Thoracic aorta (tissue), 2 donors: ENCODE data around the gene IQCE. TPM values are rescaled to one million over a fixed set of nuclear protein-coding genes. Genes with fewer than 3 reads are reported as not detected.

Source experiments
- ATAC-seq: fragments of 150-250 bp; one replicate; pipeline ENCODE4 v1.8.0; 2017; ENCODE audit warnings: low read depth; ENCODE audit not compliant: insufficient number of reproducible peaks, low FRiP score
- DNase-seq: peaks from one replicate; pipeline ENCODE4 v3.0.0-alpha.2; 2020; ENCODE audit warnings: low spot score
- H3K27ac ChIP-seq, 2 donors: fragments of 200-600 bp; sonication (generic); 1 replicate in 1 of 2; 2 replicates in 1 of 2; pipeline ENCODE4 v1.5.1; 2016; ENCODE audit warnings: mild to moderate bottlenecking in 2 of 2, moderate library complexity in 2 of 2
- H3K27me3 ChIP-seq: fragments of 200-600 bp; sonication (generic); replicated peaks from 2 replicates; pipeline ENCODE4 v1.6.0; 2016; ENCODE audit warnings: mild to moderate bottlenecking; ENCODE audit not compliant: insufficient read depth
- H3K36me3 ChIP-seq: fragments of 200-600 bp; sonication (generic); one replicate; pipeline ENCODE4 v1.5.1; 2016
- H3K4me1 ChIP-seq, 2 donors: fragments of 200-600 bp; sonication (generic); 1 replicate in 1 of 2; 2 replicates in 1 of 2; pipeline versions ENCODE4 v1.5.1 to v1.6.0; 2016; ENCODE audit warnings: low read depth in 2 of 2, mild to moderate bottlenecking in 1 of 2; ENCODE audit not compliant: control insufficient read depth in 1 of 2
- H3K4me3 ChIP-seq: fragments of 200-600 bp; sonication (generic); 2 replicates; pipeline ENCODE4 v1.5.1; 2016; ENCODE audit warnings: mild to moderate bottlenecking
- H3K9me3 ChIP-seq: fragments of 200-600 bp; sonication (generic); 2 replicates; pipeline ENCODE4 v1.5.1; 2016
- total RNA-seq, 2 donors: library from RNA; depleted of rRNA; stranded (reverse); fragments of >200 nt; gene quantifications; one replicate each; pipeline versions ENCODE4 v1.1.0 to v1.2.3, GENCODE V29; 2016
- TF ChIP-seq, protein P1 (sequence below): fragments of 200-600 bp; sonication (generic); IDR thresholded peaks from one replicate; pipeline ENCODE4 v1.5.1; 2019; ENCODE audit warnings: antibody characterized with exemption

IQCE gene
- total RNA-seq, 2 donors from 2014 or later, result 10.6 to 40.1 TPM

DNA sequence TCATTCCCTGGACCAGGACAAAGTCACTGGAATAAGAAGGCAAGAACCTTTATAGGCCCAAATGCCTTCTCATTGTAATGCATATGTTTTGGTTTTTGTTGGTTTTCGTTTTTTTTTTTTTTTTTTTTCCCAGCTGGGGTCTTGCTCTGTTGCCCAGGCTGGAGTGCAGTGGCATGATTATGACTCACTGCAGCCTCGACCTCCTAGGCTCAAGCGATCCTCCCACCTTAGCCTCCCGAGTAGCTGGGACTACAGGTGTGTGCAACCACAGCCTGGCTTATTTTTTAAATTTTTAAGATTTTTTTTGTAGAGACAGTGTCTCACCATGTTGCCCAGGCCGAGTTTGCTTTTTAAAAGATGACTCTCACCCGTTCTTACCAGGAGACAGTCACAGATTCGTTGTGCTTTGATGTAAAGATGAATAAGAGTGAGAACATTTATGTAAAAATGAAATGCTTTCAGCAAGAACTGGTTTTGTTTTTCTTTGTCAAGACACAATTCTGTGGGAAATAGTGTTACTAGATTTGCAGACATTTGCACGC lies 7.6 kb downstream of the IQCE start:
- peaks cover 0 to 6% of the 10 kb centered on the region in 2 donors for H3K4me1 ChIP-seq
- H3K27me3 ChIP-seq, result no peaks in the 10 kb centered on the region
- DNase-seq (no peak), ATAC-seq (no peak)
- H3K36me3 ChIP-seq, result no peaks in the 10 kb centered on the region
- H3K4me3 ChIP-seq, result no peak overlapping the region
- TF ChIP-seq, protein P1, sequence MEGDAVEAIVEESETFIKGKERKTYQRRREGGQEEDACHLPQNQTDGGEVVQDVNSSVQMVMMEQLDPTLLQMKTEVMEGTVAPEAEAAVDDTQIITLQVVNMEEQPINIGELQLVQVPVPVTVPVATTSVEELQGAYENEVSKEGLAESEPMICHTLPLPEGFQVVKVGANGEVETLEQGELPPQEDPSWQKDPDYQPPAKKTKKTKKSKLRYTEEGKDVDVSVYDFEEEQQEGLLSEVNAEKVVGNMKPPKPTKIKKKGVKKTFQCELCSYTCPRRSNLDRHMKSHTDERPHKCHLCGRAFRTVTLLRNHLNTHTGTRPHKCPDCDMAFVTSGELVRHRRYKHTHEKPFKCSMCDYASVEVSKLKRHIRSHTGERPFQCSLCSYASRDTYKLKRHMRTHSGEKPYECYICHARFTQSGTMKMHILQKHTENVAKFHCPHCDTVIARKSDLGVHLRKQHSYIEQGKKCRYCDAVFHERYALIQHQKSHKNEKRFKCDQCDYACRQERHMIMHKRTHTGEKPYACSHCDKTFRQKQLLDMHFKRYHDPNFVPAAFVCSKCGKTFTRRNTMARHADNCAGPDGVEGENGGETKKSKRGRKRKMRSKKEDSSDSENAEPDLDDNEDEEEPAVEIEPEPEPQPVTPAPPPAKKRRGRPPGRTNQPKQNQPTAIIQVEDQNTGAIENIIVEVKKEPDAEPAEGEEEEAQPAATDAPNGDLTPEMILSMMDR, result no peak
- H3K27ac ChIP-seq, result no peak overlapping the region
- H3K9me3 ChIP-seq, result no peaks in the 10 kb centered on the region

DNA sequence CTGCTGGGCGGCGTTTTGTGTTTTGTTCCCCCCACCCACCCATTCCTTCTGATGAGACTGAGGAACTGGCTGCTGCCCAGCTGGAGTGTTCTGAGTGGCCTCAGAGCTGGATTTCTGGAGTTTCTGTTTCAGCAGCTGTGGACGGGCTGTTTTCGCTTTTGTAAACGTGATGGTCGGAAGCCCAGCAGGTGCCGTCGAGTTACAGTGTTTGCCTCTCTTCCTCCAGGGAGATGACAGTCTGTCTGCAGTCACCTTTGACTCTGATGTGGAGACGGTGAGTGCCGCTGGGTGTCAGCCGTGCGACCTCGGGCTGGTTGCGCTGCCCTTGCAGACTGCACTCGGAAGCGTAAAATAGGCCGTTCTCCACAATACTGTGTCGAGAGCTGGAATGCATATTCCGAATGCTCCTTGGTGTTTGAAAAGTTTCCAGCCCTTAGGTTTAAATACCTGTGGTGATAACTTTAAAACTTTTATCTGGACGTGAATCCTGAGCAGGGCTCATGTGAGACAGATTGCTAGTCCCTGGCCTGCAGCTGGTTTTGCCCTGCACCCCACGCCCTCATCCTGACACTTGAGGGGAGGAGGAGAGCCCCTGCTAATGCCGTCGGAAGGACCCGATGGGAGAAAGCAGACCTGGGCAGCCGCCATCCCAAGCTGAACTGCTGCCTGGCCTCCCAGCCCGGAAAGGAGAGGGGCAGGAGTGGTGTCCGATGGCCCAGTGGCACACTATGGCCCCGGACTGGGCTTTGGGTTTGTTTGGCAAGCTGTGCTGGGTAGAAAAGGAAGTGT lies 8.3 kb downstream of the IQCE start:
- no peak overlapping the region for H3K4me3 ChIP-seq
- ATAC-seq (no peak), DNase-seq (no peak)

DNA sequence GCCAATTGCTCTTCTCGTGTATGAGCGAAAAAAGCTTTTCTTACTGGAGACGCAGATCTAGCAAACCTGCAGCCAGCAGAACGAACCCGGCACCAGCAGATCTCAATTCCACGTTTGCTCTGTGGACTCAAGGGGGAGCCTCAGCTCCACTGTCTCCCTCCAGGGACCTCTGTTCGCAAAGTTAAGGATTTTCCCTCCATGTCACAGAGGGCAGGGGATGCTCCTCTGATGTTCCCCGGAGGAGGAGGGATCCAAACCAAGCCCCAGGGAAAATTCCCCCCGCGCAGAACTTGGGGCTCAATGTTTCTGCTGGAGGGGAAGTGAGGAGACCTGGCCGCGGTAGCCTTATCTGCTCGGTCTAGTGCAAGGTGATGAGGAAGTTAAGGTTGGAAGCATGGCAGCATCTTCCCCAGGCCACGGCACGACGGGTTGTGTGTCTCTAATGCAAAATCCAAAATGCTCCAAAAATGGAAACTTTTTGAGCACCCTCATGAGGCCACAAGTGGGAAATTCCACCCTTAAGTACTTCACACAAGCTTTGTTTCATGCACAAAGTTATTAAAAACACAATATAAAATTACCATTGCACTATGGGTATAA lies 9.0 kb downstream of the IQCE start:
- Histone ChIP-seq H3K4me1 (peaks cover 0 to 6% of the 10 kb centered on the region in 2 donors), H3K9me3 (no peaks in the 10 kb centered on the region), H3K27ac (no peak overlapping the region), H3K4me3 (no peak overlapping the region), H3K27me3 (no peaks in the 10 kb centered on the region), H3K36me3 (peaks cover 2% of the 10 kb centered on the region)
- TF ChIP-seq, protein P1, result peak; percentile 58
- ATAC-seq, result no peak
- DNase-seq, result no peak

More for the DNA sequence above, 8.3 kb downstream of the IQCE start:
- no peak overlapping the region for H3K27ac ChIP-seq
- TF ChIP-seq, protein P1, result no peak
- no peaks in the 10 kb centered on the region for H3K27me3 ChIP-seq
- peaks cover 0 to 6% of the 10 kb centered on the region in 2 donors for H3K4me1 ChIP-seq
- peaks cover 2% of the 10 kb centered on the region for H3K36me3 ChIP-seq
- H3K9me3 ChIP-seq, result no peaks in the 10 kb centered on the region

DNA sequence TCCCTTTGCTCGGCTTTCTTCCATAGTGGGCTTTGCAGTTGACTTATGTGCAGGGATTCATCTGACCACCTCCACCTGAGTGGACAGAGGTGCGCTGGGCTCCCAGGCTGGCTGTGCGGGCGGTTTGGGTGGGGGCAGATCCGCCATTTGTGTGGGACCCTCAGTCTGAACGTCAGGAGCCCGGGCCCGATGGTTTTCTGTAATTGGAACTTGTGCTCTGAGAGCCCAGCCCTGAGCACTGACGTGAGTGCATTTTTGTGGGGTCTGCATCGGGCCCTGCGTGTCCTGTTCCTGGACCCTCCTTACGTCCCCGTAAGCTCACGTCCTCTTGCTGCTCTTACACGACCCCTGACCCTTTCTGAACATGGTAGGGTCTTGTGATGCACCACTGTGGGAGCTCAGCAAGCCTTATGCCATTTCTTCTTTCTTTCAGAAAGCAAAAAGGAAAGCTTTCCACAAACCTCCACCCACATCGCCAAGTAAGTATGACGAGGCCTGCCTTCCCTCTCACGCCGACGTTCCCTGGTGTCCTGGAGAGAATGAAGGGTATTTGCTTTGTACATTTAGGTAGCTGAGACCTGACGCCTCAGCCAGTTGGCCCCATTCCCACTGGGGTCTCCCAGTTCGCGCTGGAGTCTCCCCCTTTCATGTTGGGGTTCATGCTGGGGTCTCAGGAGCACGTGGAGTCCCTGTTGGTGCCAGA lies 9.9 kb downstream of the IQCE start:
- DNase-seq, result no peak
- no peaks in the 10 kb centered on the region for H3K9me3 ChIP-seq
- ATAC-seq, result no peak

More for the DNA sequence above, 9.9 kb downstream of the IQCE start:
- H3K4me3 ChIP-seq, result no peak overlapping the region
- H3K4me1 ChIP-seq, result peaks cover 0 to 6% of the 10 kb centered on the region in 2 donors
- peaks cover 2% of the 10 kb centered on the region for H3K36me3 ChIP-seq
- no peak overlapping the region for H3K27ac ChIP-seq
- TF ChIP-seq, protein P1, result no peak
- H3K27me3 ChIP-seq, result no peaks in the 10 kb centered on the region
